OCI-LY1 (cell line): ENCODE results near the gene CHST11.

Experiments used
- EZH2 ChIP-seq: fragments of 200-600 bp; sonication (generic), shearing (Covaris generic); IDR thresholded peaks from 2 replicates; pipeline ENCODE4 v1.8.0; 2017; ENCODE audit warnings: borderline replicate concordance, mixed run types, mild to moderate bottlenecking, antibody characterized with exemption, low read length, moderate library complexity, mixed read lengths
- TF ChIP-seq, protein P1 (sequence below): fragments of 200-600 bp; sonication (generic), shearing (Covaris generic); IDR thresholded peaks from 2 replicates; pipeline ENCODE4 v1.5.1; 2017; ENCODE audit warnings: mild to moderate bottlenecking, antibody characterized with exemption, low read length, moderate library complexity, mixed read lengths

DNA sequence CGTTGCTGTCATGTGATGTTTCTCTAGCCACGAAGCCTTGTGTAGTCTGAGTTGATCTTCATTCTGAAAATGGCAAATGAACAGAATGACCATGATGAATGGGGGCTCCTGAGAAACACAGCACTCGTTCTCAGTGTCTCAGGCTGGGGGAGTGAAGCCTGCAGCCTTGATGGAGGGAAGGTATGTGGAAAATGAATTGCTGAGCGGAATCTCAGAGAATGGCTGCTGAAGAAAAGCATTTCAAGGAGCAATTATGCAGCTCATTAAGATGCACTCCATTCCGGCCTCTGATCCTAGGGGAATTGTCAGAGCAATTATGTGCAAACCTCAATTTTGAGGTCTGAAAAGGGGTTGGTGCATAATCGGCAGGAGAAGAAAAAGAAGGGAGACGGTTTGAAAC is 167.1 kb downstream of the CHST11 start:
- TF ChIP-seq, protein P1, sequence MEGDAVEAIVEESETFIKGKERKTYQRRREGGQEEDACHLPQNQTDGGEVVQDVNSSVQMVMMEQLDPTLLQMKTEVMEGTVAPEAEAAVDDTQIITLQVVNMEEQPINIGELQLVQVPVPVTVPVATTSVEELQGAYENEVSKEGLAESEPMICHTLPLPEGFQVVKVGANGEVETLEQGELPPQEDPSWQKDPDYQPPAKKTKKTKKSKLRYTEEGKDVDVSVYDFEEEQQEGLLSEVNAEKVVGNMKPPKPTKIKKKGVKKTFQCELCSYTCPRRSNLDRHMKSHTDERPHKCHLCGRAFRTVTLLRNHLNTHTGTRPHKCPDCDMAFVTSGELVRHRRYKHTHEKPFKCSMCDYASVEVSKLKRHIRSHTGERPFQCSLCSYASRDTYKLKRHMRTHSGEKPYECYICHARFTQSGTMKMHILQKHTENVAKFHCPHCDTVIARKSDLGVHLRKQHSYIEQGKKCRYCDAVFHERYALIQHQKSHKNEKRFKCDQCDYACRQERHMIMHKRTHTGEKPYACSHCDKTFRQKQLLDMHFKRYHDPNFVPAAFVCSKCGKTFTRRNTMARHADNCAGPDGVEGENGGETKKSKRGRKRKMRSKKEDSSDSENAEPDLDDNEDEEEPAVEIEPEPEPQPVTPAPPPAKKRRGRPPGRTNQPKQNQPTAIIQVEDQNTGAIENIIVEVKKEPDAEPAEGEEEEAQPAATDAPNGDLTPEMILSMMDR: no peak
- TF ChIP-seq EZH2: no peak
